ENCODE data around the gene C1QTNF2.
"Not testable (repeated sequence)": the region's sequence is repeated elsewhere in the genome, so short reads cannot be mapped to it uniquely, and the experiment has no call there.

Gene C1QTNF2

DNA sequence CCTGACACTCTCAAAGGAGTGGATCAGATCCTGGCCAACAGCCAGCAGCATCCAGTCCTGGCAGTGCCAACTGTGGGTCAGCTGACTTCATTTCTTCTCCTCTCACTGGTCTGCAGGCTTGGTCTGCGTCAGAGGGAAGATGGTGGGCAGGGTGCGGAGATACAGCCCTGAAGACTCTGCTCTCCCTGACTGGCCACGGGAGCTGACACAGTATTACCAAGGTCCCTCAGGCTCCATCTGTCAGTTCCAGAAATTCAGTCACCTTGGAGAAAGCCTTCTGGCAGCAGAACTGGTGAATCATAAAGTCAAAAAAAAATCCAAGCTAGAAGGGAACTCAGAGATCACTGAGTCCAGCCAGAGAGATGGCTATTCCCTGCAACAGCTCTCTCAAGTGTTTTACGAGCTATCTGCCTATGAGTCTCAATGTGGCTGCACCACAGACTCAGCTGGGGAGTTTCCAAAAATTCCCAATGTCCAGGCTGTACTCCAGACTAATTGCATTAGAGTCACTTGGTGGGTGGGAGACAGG, 27.9 kb downstream of the C1QTNF2 start:
- no peak for DNase-seq (ENCODE audit: low spot score)

- DNase-seq (ENCODE audit: low spot score): no peak
Measured at GRCh38 chr5:160341309-160341870, 29.0 kb downstream of the C1QTNF2 start.

- not testable (repeated sequence) for DNase-seq (ENCODE audit: low spot score)
Measured at GRCh38 chr5:160340513-160340912, 29.9 kb downstream of the C1QTNF2 start.

- DNase-seq (ENCODE audit: low spot score): peak; percentile 52
Measured at GRCh38 chr5:160339406-160340130, 30.9 kb downstream of the C1QTNF2 start.

GRCh38 chr5:160334716-160335115, 35.7 kb downstream of the C1QTNF2 start:
- not testable (repeated sequence) for DNase-seq (ENCODE audit: low spot score)

DNA sequence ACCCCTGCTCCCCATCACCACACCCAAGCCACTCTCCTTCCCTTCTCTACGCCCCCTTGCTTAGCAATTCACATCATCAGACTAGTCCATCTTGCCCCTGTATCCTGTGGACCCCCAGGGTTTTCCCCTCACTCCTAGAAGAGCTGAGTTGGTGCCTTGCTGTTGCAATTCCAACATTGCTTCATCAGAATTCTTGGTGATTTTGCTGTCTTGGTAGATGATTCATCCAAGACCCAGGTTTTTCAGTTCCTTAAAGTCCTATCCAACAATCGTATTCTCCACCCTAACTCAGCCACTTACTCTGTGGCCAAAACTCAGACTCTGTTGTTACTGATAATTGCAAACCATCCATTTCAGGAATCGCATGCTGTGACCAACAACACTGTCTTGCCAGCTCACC, 36.7 kb downstream of the C1QTNF2 start:
- DNase-seq (ENCODE audit: low spot score): no peak

GRCh38 chr5:160330212-160330611, 40.2 kb downstream of the C1QTNF2 start:
- DNase-seq (ENCODE audit: low spot score): no peak

- DNase-seq (ENCODE audit: low spot score): no peak
Measured at GRCh38 chr5:160327818-160328217, 42.6 kb downstream of the C1QTNF2 start.

DNA sequence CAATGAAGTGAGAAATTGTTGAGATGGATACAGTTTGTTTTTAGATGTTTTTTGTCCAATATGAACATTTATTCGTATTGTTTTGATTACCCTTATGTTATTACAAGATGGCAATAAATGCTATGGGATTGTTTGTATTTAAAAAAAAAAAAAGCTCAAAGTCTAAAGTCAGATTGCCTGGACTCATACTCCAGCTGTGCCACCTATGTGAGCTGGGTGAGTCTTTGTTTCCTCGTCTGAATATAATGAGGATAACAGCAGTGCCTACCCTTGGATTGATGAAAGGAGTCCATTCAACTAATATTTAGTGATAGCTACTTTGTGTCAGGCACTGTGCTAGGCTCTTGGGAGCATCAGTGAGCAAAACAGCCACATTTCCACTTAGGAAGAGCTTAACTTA, 43.4 kb downstream of the C1QTNF2 start:
- DNase-seq (ENCODE audit: low spot score): no peak

- DNase-seq (ENCODE audit: low spot score): no peak
Measured at GRCh38 chr5:160325716-160326115, 44.7 kb downstream of the C1QTNF2 start.

GRCh38 chr5:160324886-160325285, 45.5 kb downstream of the C1QTNF2 start:
- DNase-seq (ENCODE audit: low spot score): no peak

GRCh38 chr5:160318409-160318808, 52.0 kb downstream of the C1QTNF2 start:
- no peak for DNase-seq (ENCODE audit: low spot score)

GRCh38 chr5:160317434-160317833, 53.0 kb downstream of the C1QTNF2 start:
- no peak for DNase-seq (ENCODE audit: low spot score)

DNA sequence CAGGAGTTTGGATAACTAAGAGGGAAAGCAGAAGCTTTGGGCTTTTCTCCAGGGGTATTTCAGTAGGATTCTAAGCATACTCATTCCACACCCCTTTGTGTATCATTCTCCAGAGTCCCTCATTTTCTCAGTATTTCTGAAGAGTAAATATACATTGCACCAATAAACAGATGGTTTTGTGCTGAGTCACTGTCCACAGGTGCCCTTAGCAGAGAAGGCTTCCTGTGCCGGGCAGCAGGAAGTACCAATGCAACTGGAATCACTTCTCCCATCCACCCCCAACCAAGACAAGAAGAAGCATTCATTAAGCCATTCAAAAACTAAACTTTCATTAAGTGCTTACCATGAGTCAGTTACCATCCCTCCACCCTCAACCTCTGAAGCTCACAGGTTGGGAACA, 54.5 kb downstream of the C1QTNF2 start:
- DNase-seq (ENCODE audit: low spot score): no peak

GRCh38 chr5:160312960-160313727, 57.3 kb downstream of the C1QTNF2 start:
- no peak for DNase-seq (ENCODE audit: low spot score)

GRCh38 chr5:160312134-160312959, 58.1 kb downstream of the C1QTNF2 start, which contains the start of gene CCNJL:
Gene CCNJL (minus strand): TSS chr5:160312564. CDS start chr5:160311923, 641 bp downstream.
- peak; percentile 28 for DNase-seq (ENCODE audit: low spot score)

DNA sequence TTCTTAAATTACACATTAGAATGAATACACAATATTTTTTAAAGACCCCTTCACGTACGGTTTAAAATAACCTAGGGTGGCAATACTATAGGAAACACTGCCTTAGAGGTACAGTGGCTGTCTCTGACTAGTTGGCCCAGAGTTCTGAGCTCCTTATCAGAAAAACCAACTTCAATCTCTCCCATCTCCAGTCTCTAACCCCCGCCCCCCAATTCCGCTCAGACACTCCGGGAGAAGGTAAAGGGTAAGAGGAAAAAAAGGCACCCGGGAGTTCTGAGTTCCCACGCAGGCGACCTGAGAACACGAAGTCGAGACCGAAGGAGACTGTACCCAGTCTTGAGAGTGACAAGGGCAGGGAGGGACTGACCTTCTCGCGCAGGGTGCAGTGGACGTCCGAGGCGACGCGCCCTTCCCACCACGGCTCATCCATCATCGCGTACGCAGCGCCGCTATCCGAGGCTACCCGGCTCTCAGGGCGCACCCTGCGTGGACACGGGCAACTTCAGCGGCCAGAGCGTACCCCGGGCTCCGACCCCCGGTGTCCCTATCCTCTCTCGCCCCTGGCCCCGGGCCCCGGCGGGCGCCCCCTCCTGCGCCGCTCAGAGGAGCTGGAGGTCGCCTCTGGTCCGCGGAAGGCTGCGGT, 58.8 kb downstream of the C1QTNF2 start:
- DNase-seq (ENCODE audit: low spot score): no peak

GRCh38 chr5:160310552-160311295, 59.7 kb downstream of the C1QTNF2 start:
- no peak for DNase-seq (ENCODE audit: low spot score)

- DNase-seq (ENCODE audit: low spot score): no peak
Measured at GRCh38 chr5:160310140-160310539, 60.3 kb downstream of the C1QTNF2 start.

DNA sequence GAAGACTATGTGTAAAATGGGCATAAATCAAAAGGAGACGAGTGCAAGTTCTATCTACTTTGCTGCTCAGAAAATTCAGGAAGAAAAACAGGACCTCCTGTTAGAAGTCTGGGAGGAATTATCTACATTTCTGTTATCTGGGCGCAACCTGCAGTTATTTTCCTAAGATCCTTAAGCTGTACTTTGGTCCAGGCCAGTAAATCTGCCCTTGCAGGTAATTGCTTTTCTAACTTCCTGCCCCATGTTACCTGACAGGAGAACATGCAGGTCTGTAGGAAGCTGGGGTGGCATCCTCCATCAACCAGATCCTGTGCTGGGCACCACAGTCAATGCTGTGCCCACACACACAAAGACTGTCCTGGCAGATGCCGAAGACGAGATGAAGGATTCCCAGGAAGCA, 63.7 kb downstream of the C1QTNF2 start:
- no peak for DNase-seq (ENCODE audit: low spot score)

GRCh38 chr5:160305319-160305718, 65.1 kb downstream of the C1QTNF2 start:
- DNase-seq (ENCODE audit: low spot score): no peak
